KOPT-K1 (cell line): ENCODE data around the gene SGPP2.

Experiments
- H3K27ac ChIP-seq: fragments of 200-600 bp; sonication (generic); 2 replicates; pipeline ENCODE4 v1.5.1; 2016; ENCODE audit warnings: antibody characterized with exemption, mild to moderate bottlenecking, low read depth, low read length; ENCODE audit not compliant: poor library complexity, severe bottlenecking
- H3K36me3 ChIP-seq: fragments of 200-600 bp; sonication (generic); 2 replicates; pipeline ENCODE4 v1.5.1; 2017; ENCODE audit warnings: antibody characterized with exemption, mild to moderate bottlenecking, low read length, moderate library complexity; ENCODE audit not compliant: insufficient read depth
- H3K9me3 ChIP-seq: fragments of 200-600 bp; sonication (generic); 2 replicates; pipeline ENCODE4 v1.5.1; 2017; ENCODE audit warnings: antibody characterized with exemption, low read length, mild to moderate bottlenecking; ENCODE audit not compliant: insufficient read depth, poor library complexity, severe bottlenecking

The SGPP2 gene

GRCh38 chr2:222521099-222521498 is 96.8 kb downstream of the SGPP2 start:
- no peaks in the 10 kb centered on the region for H3K36me3 ChIP-seq
- H3K9me3 ChIP-seq, result no peaks in the 10 kb centered on the region
- no peak overlapping the region for H3K27ac ChIP-seq

- H3K36me3 ChIP-seq, result no peaks in the 10 kb centered on the region
- H3K9me3 ChIP-seq, result no peaks in the 10 kb centered on the region
- H3K27ac ChIP-seq, result no peak overlapping the region
These were observed 97.7 kb downstream of the SGPP2 start for GRCh38 chr2:222522082-222522481.

- Histone ChIP-seq H3K9me3 (no peaks in the 10 kb centered on the region), H3K27ac (no peak overlapping the region), H3K36me3 (no peaks in the 10 kb centered on the region)
These were observed 99.6 kb downstream of the SGPP2 start for GRCh38 chr2:222523783-222524544.

- Histone ChIP-seq H3K36me3 (no peaks in the 10 kb centered on the region), H3K27ac (no peak overlapping the region), H3K9me3 (no peaks in the 10 kb centered on the region)
These were observed 101.5 kb downstream of the SGPP2 start for GRCh38 chr2:222525811-222526210.

- Histone ChIP-seq H3K27ac (no peak overlapping the region), H3K9me3 (no peaks in the 10 kb centered on the region), H3K36me3 (no peaks in the 10 kb centered on the region)
These were observed 102.3 kb downstream of the SGPP2 start for GRCh38 chr2:222526480-222527277.

- no peaks in the 10 kb centered on the region for H3K9me3 ChIP-seq
- no peak overlapping the region for H3K27ac ChIP-seq
- no peaks in the 10 kb centered on the region for H3K36me3 ChIP-seq
These were observed 108.0 kb downstream of the SGPP2 start for GRCh38 chr2:222532315-222532714.

- no peak overlapping the region for H3K27ac ChIP-seq
- H3K36me3 ChIP-seq, result no peaks in the 10 kb centered on the region
- no peaks in the 10 kb centered on the region for H3K9me3 ChIP-seq
These were observed 111.1 kb downstream of the SGPP2 start for GRCh38 chr2:222535477-222535876.

GRCh38 chr2:222538535-222538934 is 114.2 kb downstream of the SGPP2 start:
- no peak overlapping the region for H3K27ac ChIP-seq
- H3K9me3 ChIP-seq, result no peaks in the 10 kb centered on the region
- H3K36me3 ChIP-seq, result no peaks in the 10 kb centered on the region

- Histone ChIP-seq H3K9me3 (no peaks in the 10 kb centered on the region), H3K27ac (no peak overlapping the region)
These were observed 120.3 kb downstream of the SGPP2 start for GRCh38 chr2:222544661-222545060.

GRCh38 chr2:222545823-222546795 is 121.8 kb downstream of the SGPP2 start:
- H3K36me3 ChIP-seq, result no peaks in the 10 kb centered on the region
- H3K9me3 ChIP-seq, result no peaks in the 10 kb centered on the region
- H3K27ac ChIP-seq, result no peak overlapping the region

More at GRCh38 chr2:222544661-222545060, 120.3 kb downstream of the SGPP2 start:
- no peaks in the 10 kb centered on the region for H3K36me3 ChIP-seq

GRCh38 chr2:222547083-222547482 is 122.7 kb downstream of the SGPP2 start:
- Histone ChIP-seq H3K27ac (no peak overlapping the region), H3K9me3 (no peaks in the 10 kb centered on the region), H3K36me3 (no peaks in the 10 kb centered on the region)

- H3K36me3 ChIP-seq, result no peaks in the 10 kb centered on the region
- H3K9me3 ChIP-seq, result no peaks in the 10 kb centered on the region
- H3K27ac ChIP-seq, result no peak overlapping the region
These were observed 124.6 kb downstream of the SGPP2 start for GRCh38 chr2:222548992-222549391.

GRCh38 chr2:222554517-222554916 is 130.2 kb downstream of the SGPP2 start:
- no peak overlapping the region for H3K27ac ChIP-seq
- no peaks in the 10 kb centered on the region for H3K9me3 ChIP-seq
- no peaks in the 10 kb centered on the region for H3K36me3 ChIP-seq

GRCh38 chr2:222561151-222561550 is 136.8 kb downstream of the SGPP2 start:
- Histone ChIP-seq H3K9me3 (no peaks in the 10 kb centered on the region), H3K27ac (no peak overlapping the region), H3K36me3 (peaks cover 22% of the 10 kb centered on the region)
